AG09309 (cell line): Measurements from ENCODE around the gene GPR17.

Experiments
- DNase-seq: peaks from one replicate; pipeline ENCODE4 v3.0.0-alpha.2; 2010; ENCODE audit warnings: low read depth
- H3K4me3 ChIP-seq: 2 replicates; pipeline ENCODE4 v1.5.1; 2011; ENCODE audit warnings: mild to moderate bottlenecking, low read depth, low read length, moderate library complexity; ENCODE audit not compliant: control insufficient read depth
- TF ChIP-seq, protein P1 (sequence below): IDR thresholded peaks from 2 replicates; pipeline ENCODE4 v1.5.1; 2011; ENCODE audit warnings: mild to moderate bottlenecking, low read depth, low read length, inconsistent platforms; ENCODE audit not compliant: insufficient read depth, control insufficient read depth; ENCODE audit errors: missing control alignments

Gene GPR17

DNA sequence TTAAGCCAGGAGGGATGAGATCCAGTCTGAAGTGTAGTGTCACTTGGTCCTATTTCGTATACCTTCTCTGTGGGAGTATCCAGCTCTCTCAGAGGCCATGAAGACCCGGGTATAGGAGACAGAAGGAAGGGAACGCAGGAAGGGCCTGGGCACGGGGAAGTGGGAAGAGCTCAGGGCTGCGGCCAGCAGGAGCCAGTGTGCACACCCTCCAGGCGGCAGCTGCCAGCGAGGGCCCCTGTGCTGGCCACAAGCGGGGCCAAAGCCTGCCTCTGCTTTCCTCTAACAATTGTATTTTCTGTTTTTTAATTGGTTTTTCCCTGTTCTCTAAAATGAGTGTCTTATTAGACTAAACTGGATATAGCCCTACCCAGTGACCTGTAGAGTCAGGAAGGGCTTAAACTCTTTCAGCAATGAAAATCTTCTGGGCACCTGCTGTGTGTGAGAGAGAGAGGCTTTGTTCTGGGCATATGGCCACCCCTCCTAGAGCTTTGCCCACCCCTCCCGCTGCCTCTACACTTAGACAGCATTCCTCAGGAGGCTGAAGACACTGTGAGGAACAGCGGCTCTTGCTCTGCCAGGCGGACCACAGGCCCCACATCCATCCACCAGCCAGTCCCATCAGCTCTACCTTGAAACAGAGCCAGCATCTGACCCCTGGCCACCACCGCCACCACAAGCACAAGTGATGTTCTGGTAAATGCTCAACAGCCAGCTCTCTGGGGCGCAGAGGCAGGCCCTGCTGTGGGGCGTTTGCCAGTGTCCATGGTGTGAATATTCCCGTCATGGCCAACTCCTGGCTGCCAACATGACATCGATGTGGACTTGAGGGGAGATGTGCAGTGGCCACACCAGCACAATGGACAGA, 9.5 kb downstream of the GPR17 start:
- TF ChIP-seq, protein P1, sequence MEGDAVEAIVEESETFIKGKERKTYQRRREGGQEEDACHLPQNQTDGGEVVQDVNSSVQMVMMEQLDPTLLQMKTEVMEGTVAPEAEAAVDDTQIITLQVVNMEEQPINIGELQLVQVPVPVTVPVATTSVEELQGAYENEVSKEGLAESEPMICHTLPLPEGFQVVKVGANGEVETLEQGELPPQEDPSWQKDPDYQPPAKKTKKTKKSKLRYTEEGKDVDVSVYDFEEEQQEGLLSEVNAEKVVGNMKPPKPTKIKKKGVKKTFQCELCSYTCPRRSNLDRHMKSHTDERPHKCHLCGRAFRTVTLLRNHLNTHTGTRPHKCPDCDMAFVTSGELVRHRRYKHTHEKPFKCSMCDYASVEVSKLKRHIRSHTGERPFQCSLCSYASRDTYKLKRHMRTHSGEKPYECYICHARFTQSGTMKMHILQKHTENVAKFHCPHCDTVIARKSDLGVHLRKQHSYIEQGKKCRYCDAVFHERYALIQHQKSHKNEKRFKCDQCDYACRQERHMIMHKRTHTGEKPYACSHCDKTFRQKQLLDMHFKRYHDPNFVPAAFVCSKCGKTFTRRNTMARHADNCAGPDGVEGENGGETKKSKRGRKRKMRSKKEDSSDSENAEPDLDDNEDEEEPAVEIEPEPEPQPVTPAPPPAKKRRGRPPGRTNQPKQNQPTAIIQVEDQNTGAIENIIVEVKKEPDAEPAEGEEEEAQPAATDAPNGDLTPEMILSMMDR, result no peak
- no peak for DNase-seq
- H3K4me3 ChIP-seq, result no peak overlapping the region

DNA sequence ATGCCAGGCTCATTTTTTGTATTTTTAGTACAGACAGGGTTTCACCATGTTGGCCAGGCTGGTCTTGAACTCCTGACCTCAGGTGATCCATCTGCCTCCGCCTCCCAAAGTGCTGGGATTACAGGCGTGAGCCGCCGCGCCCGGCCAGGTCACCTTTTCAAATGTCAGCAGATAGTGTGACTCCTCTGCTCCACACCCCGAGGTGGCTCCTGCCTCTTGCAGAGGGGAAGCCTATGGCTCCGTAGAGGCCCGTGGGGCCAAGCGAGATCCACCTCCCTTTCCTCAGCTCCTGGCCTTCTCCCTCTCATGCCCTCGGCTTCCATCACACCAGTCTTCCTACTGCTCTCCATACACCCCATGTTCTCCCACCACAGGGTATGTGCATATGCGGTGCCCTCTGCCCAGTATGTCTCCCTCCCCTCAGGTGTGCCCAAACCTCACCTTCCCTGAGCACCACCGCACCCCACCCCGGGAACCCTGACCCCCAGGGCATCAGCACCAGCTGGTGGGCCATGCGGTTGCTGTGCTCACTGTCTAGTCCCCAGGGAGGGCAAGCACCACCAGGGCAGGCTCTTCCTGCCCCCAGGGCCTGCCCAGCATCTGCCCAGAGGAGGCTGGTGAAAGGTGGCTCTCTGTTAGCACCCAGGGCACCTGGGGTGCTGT, 10.7 kb downstream of the GPR17 start:
- TF ChIP-seq, protein P1, result no peak
- no peak for DNase-seq

DNA sequence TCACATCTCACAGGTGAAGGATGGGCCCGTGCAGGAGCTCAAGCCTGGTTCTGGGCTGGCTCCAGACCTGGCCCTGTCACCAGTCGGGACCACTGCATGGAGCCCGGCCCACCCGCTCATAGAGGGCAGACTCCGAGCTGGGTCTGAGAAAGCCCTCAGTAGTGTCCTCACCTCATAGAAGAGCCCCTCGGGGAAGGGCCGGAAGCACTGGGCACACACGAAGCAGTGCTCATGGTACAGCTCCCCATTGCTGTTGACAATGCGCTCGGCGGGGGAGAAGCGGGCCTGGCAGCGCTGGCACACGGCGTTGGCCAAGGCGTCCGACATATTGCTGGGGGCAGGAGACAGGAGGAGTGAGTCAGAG, 11.3 kb downstream of the GPR17 start:
- TF ChIP-seq, protein P1, result no peak
- no peak overlapping the region for H3K4me3 ChIP-seq

More for the DNA sequence above, 10.7 kb downstream of the GPR17 start:
- H3K4me3 ChIP-seq, result no peak overlapping the region

DNA sequence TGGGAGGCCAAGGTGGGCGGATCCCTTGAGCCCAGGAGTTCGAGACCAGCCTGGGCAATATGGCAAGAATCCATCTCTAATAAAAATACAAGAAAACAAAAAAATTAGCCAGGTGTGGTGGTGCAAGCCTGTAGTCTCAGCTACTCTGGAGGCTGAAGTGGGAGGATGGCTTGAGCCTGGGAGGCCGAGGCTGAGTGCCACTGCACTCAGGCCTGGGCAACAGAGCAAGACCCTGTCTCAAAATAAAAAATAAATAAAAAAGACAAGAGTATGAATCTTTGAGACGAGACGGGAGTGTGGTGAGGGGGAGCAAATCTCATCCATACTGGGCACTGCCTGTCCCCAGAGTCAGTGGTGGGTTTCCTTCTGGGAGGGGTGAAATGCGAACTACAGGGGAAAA, 12.2 kb downstream of the GPR17 start:
- DNase-seq, result no peak
- TF ChIP-seq, protein P1, result no peak
- no peak overlapping the region for H3K4me3 ChIP-seq

More for the DNA sequence above, 11.3 kb downstream of the GPR17 start:
- no peak for DNase-seq

DNA sequence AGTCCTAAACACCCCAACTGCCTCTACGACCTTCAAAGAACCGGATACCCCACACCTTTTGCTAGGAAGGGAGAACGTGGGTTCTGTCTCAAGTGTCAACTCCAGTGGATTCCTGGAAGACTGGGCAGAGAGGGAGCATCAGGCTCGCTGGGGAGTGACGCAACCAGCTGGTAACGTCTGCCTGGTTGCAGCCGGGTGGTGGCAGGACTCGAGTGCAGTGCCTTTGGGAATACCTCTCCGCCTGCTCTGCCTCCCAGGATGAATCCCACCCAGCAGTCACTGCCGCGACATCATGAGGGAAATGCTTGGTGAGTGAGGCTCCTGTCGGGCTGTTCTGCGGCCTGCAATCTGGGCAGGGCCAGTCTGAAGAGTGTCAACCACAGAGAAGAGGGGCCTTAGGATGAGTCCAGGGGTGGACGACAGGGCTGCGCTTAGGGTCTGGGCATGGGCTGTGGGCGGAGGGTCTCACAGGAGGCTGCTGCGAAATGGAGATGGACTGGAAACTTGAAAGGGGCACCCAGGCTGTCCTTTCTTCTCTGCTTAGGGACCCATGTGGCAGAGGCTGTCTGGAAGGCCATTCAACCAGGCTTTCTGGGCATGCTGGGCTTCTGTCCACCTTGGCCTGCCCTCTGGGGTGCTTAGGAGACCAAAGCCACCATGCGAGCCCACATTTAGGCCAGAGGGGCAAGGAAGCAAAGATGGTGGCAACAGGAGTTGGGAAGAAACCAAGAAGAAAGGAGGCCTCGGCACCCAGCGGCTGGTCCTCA, 12.9 kb downstream of the GPR17 start:
- TF ChIP-seq, protein P1, result no peak
- DNase-seq, result no peak
- no peak overlapping the region for H3K4me3 ChIP-seq
